Colonic mucosa (tissue), 4 donors: Measurements from ENCODE around the gene GPS1. TPM values are rescaled to one million over a fixed set of nuclear protein-coding genes. Genes with fewer than 3 reads are reported as not detected.

ENCODE experiments used
- DNase-seq: peaks from one replicate; pipeline ENCODE4 v3.0.0-alpha.2; 2020
- H3K27ac ChIP-seq: fragments of 200-600 bp; one replicate; pipeline ENCODE4 v1.8.0; 2021
- H3K27me3 ChIP-seq: fragments of 200-600 bp; one replicate; pipeline ENCODE4 v1.8.0; 2021
- H3K36me3 ChIP-seq: fragments of 200-600 bp; one replicate; pipeline ENCODE4 v1.8.0; 2021
- H3K4me1 ChIP-seq: fragments of 200-600 bp; one replicate; pipeline ENCODE4 v1.8.0; 2021; ENCODE audit warnings: mild to moderate bottlenecking
- H3K4me3 ChIP-seq: fragments of 200-600 bp; one replicate; pipeline ENCODE4 v1.8.0; 2021
- H3K9ac ChIP-seq, 2 donors: one replicate each; pipeline ENCODE4 v1.7.0; 2013; ENCODE audit warnings: control low read depth in 2 of 2, low read depth in 2 of 2, low read length in 2 of 2
- H3K9me3 ChIP-seq: fragments of 200-600 bp; one replicate; pipeline ENCODE4 v1.8.0; 2021
- CTCF ChIP-seq: fragments of 200-600 bp; IDR thresholded peaks from one replicate; pipeline ENCODE4 v1.8.0; 2022; ENCODE audit warnings: antibody characterized with exemption, mild to moderate bottlenecking
- intact Hi-C: fragments of 100-400 bp; cut with DNase I; formaldehyde crosslinking; loops from one replicate; pipeline ENCODE4 v1.14.1; 2022
- total RNA-seq, 2 donors: library from RNA; stranded (reverse); fragmentation: NEBNext Ultra II Directional in 1 of 2; extraction: Animal tissue kit (Norgen Biotek cat#: 25700) in 1 of 2; gene quantifications; one replicate each; pipeline ENCODE4 v1.2.1, GENCODE V29; 2021
- donor health status: healthy.
- donor health status: DM: no; HTN: no; CAD: no.
- donor health status: DM: no; HTN: no; CAD: no.

Gene GPS1
- total RNA-seq, 2 donors from 2014 or later, result 70.8 to 129 TPM

GRCh38 chr17:82058230-82058854, 6.6 kb downstream of the GPS1 start:
- Histone ChIP-seq H3K9ac (no peak overlapping the region), H3K4me3 (no peak overlapping the region), H3K9me3 (no peaks in the 10 kb centered on the region), H3K4me1 (no peaks in the 10 kb centered on the region), H3K27me3 (no peaks in the 10 kb centered on the region), H3K36me3 (peaks cover 19% of the 10 kb centered on the region), H3K27ac (no peak overlapping the region)
- intact Hi-C loops, result no loop called here
- DNase-seq, result no peak
- TF ChIP-seq CTCF, result no peak

GRCh38 chr17:82058855-82059249, 7.2 kb downstream of the GPS1 start:
- no peak for TF ChIP-seq CTCF
- intact Hi-C loops, result no loop called here
- H3K27ac ChIP-seq, result no peak overlapping the region
- no peak overlapping the region for H3K4me3 ChIP-seq
- H3K9ac ChIP-seq, result no peak overlapping the region
- H3K27me3 ChIP-seq, result no peaks in the 10 kb centered on the region
- H3K36me3 ChIP-seq, result peaks cover 19% of the 10 kb centered on the region
- no peak for DNase-seq
- no peaks in the 10 kb centered on the region for H3K9me3 ChIP-seq
- no peaks in the 10 kb centered on the region for H3K4me1 ChIP-seq

- no peak for TF ChIP-seq CTCF
- no peak overlapping the region for H3K4me3 ChIP-seq
- no peaks in the 10 kb centered on the region for H3K9me3 ChIP-seq
- no peak for DNase-seq
- no peak overlapping the region for H3K27ac ChIP-seq
- peaks cover 4% of the 10 kb centered on the region for H3K4me1 ChIP-seq
- intact Hi-C loops, result no loop called here
- H3K36me3 ChIP-seq, result peaks cover 19% of the 10 kb centered on the region
- no peaks in the 10 kb centered on the region for H3K27me3 ChIP-seq
- H3K9ac ChIP-seq, result no peak overlapping the region
Observed at GRCh38 chr17:82059272-82060000, 7.7 kb downstream of the GPS1 start.

- H3K9me3 ChIP-seq, result no peaks in the 10 kb centered on the region
Observed at GRCh38 chr17:82060001-82060380, 8.3 kb downstream of the GPS1 start.

GRCh38 chr17:82060614-82061013, 8.9 kb downstream of the GPS1 start:
- Histone ChIP-seq H3K27ac (no peak overlapping the region), H3K27me3 (no peaks in the 10 kb centered on the region), H3K9me3 (no peaks in the 10 kb centered on the region), H3K4me3 (no peak overlapping the region), H3K36me3 (peaks cover 19% of the 10 kb centered on the region), H3K4me1 (peaks cover 8% of the 10 kb centered on the region), H3K9ac (no peak overlapping the region)
- TF ChIP-seq CTCF, result no peak
- intact Hi-C loops, result no loop called here
- DNase-seq, result no peak

More at GRCh38 chr17:82060001-82060380, 8.3 kb downstream of the GPS1 start:
- Histone ChIP-seq H3K27ac (no peak overlapping the region), H3K4me3 (no peak overlapping the region), H3K36me3 (peaks cover 19% of the 10 kb centered on the region), H3K27me3 (no peaks in the 10 kb centered on the region), H3K4me1 (peaks cover 8% of the 10 kb centered on the region), H3K9ac (no peak overlapping the region)
- no peak for TF ChIP-seq CTCF
- intact Hi-C loops, result no loop called here
- no peak for DNase-seq
